HepG2 (cell line): ENCODE data around the gene PPP4C. TPM values are rescaled to one million over a fixed set of nuclear protein-coding genes. Genes with fewer than 3 reads are reported as not detected.
"Not testable (repeated sequence)": the region's sequence is repeated elsewhere in the genome, so short reads cannot be mapped to it uniquely, and the experiment has no call there.

Experiments used
- ATAC-seq: fragments of 200-7000 bp; cut with Tn5 transposase; 3 replicates; pipeline ENCODE4 v1.9.1; 2020; ENCODE audit warnings: mild to moderate bottlenecking, moderate library complexity
- BruUV-seq: library from RNA; stranded (reverse); fragments of 400-500 nt; replicated peaks from 2 replicates; lab custom pipeline; 2021; lab: Mats Ljungman, UMichigan
- CTCF ChIA-PET: fragments of 300-600 bp; formaldehyde crosslinking; extraction: SDS; loops from one replicate; lab custom pipeline; 2021; ENCODE audit warnings: low total read pairs, inconsistent platforms, low intra/inter-chr PET ratio; lab: Yijun Ruan, JAX
- POLR2A ChIA-PET: fragments of 350-600 bp; sonication (Branson Sonifier 250); formaldehyde crosslinking; loops from one replicate; lab custom pipeline; 2020; ENCODE audit warnings: antibody characterized with exemption, inconsistent platforms; lab: Yijun Ruan, JAX
- DNase-seq: peaks from one replicate; pipeline ENCODE4 v3.0.0-alpha.2; 2015; ENCODE audit warnings: low spot score
- FAIRE-seq: peaks from 3 replicates; lab custom pipeline; 2011; peaks lifted over from hg19 to GRCh38; lab: Jason Lieb, UNC
- H2AFZ ChIP-seq: one replicate; pipeline ENCODE4 v1.6.1; 2011; ENCODE audit warnings: low read length, inconsistent platforms
- H3K27ac ChIP-seq: fragments of 300-600 bp; 3 replicates; pipeline ENCODE4 v1.8.0; 2011; ENCODE audit warnings: mixed run types, mild to moderate bottlenecking, mixed read lengths, low read length, inconsistent platforms; ENCODE audit not compliant: insufficient read depth; ENCODE audit errors: extremely low read length
- H3K27me3 ChIP-seq, 2 experiments: fragments of 200-600 bp in 1 of 2; 2 replicates in 1 of 2; 3 replicates in 1 of 2; pipeline versions ENCODE4 v1.6.0 to v1.8.0; 2011; ENCODE audit warnings: low read length in 2 of 2, mild to moderate bottlenecking in 2 of 2, moderate library complexity in 2 of 2, inconsistent platforms in 1 of 2; ENCODE audit not compliant: insufficient read depth in 2 of 2, control insufficient read depth in 1 of 2
- H3K36me3 ChIP-seq, 2 experiments: fragments of 200-600 bp in 1 of 2; replicated peaks in 1 of 2; 2 replicates in 1 of 2; 3 replicates in 1 of 2; pipeline versions ENCODE4 v1.5.1 to v1.8.0; 2011; ENCODE audit warnings: low read length in 2 of 2, inconsistent platforms in 1 of 2; ENCODE audit not compliant: insufficient read depth in 2 of 2, control insufficient read depth in 1 of 2
- H3K4me1 ChIP-seq: 2 replicates; pipeline ENCODE4 v1.5.1; 2012; ENCODE audit warnings: low read length, inconsistent platforms; ENCODE audit not compliant: insufficient read depth
- H3K4me2 ChIP-seq: 2 replicates; pipeline ENCODE4 v1.6.0; 2011; ENCODE audit warnings: low read depth, low read length, inconsistent platforms
- H3K4me3 ChIP-seq, 3 experiments: fragments of 200-600 bp in 1 of 3; sonication (generic), shearing (Covaris generic) in 1 of 3; replicated peaks in 1 of 3; 2 replicates each; pipeline ENCODE4 v1.5.1; 2011 to 2016; ENCODE audit warnings: low read length in 3 of 3, inconsistent platforms in 2 of 3, low read depth in 2 of 3, mild to moderate bottlenecking in 2 of 3, control low read depth in 1 of 3, mixed read lengths in 1 of 3; ENCODE audit not compliant: insufficient read depth in 1 of 3
- H3K79me2 ChIP-seq: one replicate; pipeline ENCODE4 v1.6.1; 2011; ENCODE audit warnings: low read length, inconsistent platforms; ENCODE audit not compliant: insufficient read depth
- H3K9ac ChIP-seq: 2 replicates; pipeline ENCODE4 v1.6.0; 2011; ENCODE audit warnings: mild to moderate bottlenecking, low read depth, low read length, inconsistent platforms; ENCODE audit not compliant: insufficient read depth
- H3K9me3 ChIP-seq: 2 replicates; pipeline ENCODE4 v1.5.1; 2012; ENCODE audit warnings: mild to moderate bottlenecking, low read length
- H4K20me1 ChIP-seq: 2 replicates; pipeline ENCODE4 v1.6.0; 2011; ENCODE audit warnings: inconsistent platforms, mild to moderate bottlenecking, low read length, moderate library complexity; ENCODE audit not compliant: insufficient read depth
- PAX8 ChIP-seq: sonication (generic); formaldehyde crosslinking; IDR thresholded peaks from 2 replicates; pipeline ENCODE4 v1.8.0; 2022; ENCODE audit warnings: mild to moderate bottlenecking, missing genetic modification reagents, borderline replicate concordance
- ZNF121 ChIP-seq: sonication (generic); formaldehyde crosslinking; IDR thresholded peaks from 2 replicates; pipeline ENCODE4 v1.5.0; 2020; ENCODE audit warnings: mild to moderate bottlenecking, missing genetic modification reagents
- ZNF768 ChIP-seq: sonication (generic); formaldehyde crosslinking; IDR thresholded peaks from 2 replicates; pipeline ENCODE4 v1.4.0; 2020; ENCODE audit warnings: missing genetic modification reagents
- WGBS: methylation state at CpG from one replicate; pipeline ENCODE4 v1.1.6; 2017; ENCODE audit warnings: low lambda C conversion rate; 5-methylcytosine and 5-hydroxymethylcytosine counted together
- in situ Hi-C: cut with HindIII; loops from 2 replicates; pipeline ENCODE4 v1.10.0; 2017; ENCODE audit warnings: low pct_unique_long_range_greater_than_20kb; ENCODE audit not compliant: extremely low pct_ligation_motif_present
- intact Hi-C: fragments of 100-400 bp; cut with micrococcal nuclease; formaldehyde crosslinking; loops from one replicate; pipeline ENCODE4 v1.10.0; 2022; ENCODE audit not compliant: unreplicated experiment
- polyA plus RNA-seq, 8 experiments: library from polyadenylated mRNA; depleted of rRNA in 3 of 8; stranded (reverse) in 7 of 8; unstranded in 1 of 8; fragments of >200 nt; fragmentation: Illumina TruSeq in 4 of 8; extraction: Trizol in 4 of 8; gene quantifications; 2 replicates each; pipeline versions ENCODE4 v1.2.1 to v1.2.3, GENCODE V29; 2011 to 2016; ENCODE audit warnings: low read depth in 4 of 8, missing spikeins in 1 of 8, mixed read lengths in 1 of 8; ENCODE audit not compliant: insufficient read depth in 1 of 8
- total RNA-seq, 5 experiments: library from RNA; depleted of rRNA; stranded (reverse); fragments of >200 nt; fragmentation: Illumina TruSeq; extraction: Trizol; gene quantifications; 2 replicates each; pipeline ENCODE4 v1.2.3, GENCODE V29; 2016; ENCODE audit warnings: low read depth in 1 of 5

Gene PPP4C
- total and polyA plus RNA-seq, 2 of the 13 experiments (the other 11 are each of a cell fraction or from before 2014, with no cell fraction given): 176 to 220 TPM

- POLR2A ChIA-PET: interaction anchor here (1.1 kb wide), 1 partner anchor 23 kb away, joined by 3 read pairs; the partner anchor contains the start of gene TBX6
- H3K9ac ChIP-seq, DNase-seq, BruUV-seq, H3K79me2 ChIP-seq, H2AFZ ChIP-seq, H3K27ac ChIP-seq, ATAC-seq, H3K4me2 ChIP-seq, intact Hi-C loops, H3K4me3 ChIP-seq, H3K9me3 ChIP-seq, H4K20me1 ChIP-seq, H3K27me3 ChIP-seq, in situ Hi-C loops, CTCF ChIA-PET, FAIRE-seq: not testable (repeated sequence)
- Histone ChIP-seq H3K4me1 (peaks cover 30% of the 10 kb centered on the region), H3K36me3 (peaks cover 9 to 20% of the 10 kb centered on the region in 2 experiments; a peak in 4 of 5 replicates)
- peak; percentile 73 for TF ChIP-seq ZNF121 (CRISPR knock-in tag)
- WGBS: 95% methylated on average over 7 of the region's 7 CpGs
Observed at GRCh38 chr16:30114833-30115232, 39.0 kb downstream of the PPP4C start.

GRCh38 chr16:30115238-30115637 lies 39.4 kb downstream of the PPP4C start:
- Histone ChIP-seq H3K4me3 (no peak overlapping the region), H3K79me2 (no peaks in the 10 kb centered on the region), H2AFZ (no peak overlapping the region), H3K27ac (no peak overlapping the region), H3K36me3 (peaks cover 9 to 20% of the 10 kb centered on the region in 2 experiments; a peak in 4 of 5 replicates), H3K4me1 (peaks cover 32% of the 10 kb centered on the region), H3K9me3 (no peaks in the 10 kb centered on the region), H3K9ac (no peak overlapping the region), H3K4me2 (no peak overlapping the region), H3K27me3 (no peaks in the 10 kb centered on the region), H4K20me1 (no peaks in the 10 kb centered on the region)
- ChIA-PET CTCF (no interaction called here), POLR2A (interaction anchor here (1.1 kb wide), 1 partner anchor 24 kb away, joined by 3 read pairs; the partner anchor contains the start of gene TBX6)
- in situ Hi-C loops: no loop called here
- BruUV-seq: no TSS peak
- TF ChIP-seq ZNF768 (CRISPR knock-in tag) (0 out of 2 replicates have a peak, but pooled peaks have one; percentile 12), PAX8 (CRISPR knock-in tag) (no peak)
- DNase-seq (no peak), ATAC-seq (no peak), FAIRE-seq (no peak)
- intact Hi-C loops: no loop called here
- WGBS: 97% methylated on average over 7 of the region's 7 CpGs
